ENCODE data around the gene PCYOX1L. TPM values are rescaled to one million over a fixed set of nuclear protein-coding genes. Genes with fewer than 3 reads are reported as not detected.

PCYOX1L gene
- total RNA-seq, 1 experiment from 2014 or later = 15.9 TPM

DNA sequence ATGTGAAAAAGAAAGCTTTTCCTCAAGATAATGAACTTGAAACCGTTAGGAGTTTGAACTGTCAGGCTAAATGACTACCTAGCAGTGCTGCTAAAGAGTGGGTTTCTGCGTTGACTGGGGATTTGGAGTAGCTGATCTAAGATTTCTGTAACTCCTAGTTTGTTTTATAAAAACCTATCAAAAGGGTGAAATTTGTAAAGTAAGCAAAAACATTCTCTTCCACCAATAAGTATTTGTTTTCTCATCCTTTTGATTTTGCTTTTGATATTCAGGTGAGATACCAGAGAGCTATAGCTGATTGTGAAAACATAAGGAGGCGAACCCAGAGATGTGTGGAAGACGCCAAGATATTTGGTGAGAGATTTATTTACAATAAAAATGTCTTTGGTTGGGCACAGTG is 8.5 kb upstream of the PCYOX1L start:
- CTCF ChIA-PET = interaction anchor here (1.0 kb wide), 1 partner anchor 18 kb away, joined by 3 read pairs; no protein-coding TSS in a partner anchor
- intact Hi-C loops (cut with micrococcal nuclease) = no loop called here

More for the DNA sequence above, 8.5 kb upstream of the PCYOX1L start:
- Histone ChIP-seq H3K9me3 (ENCODE audit: control insufficient read depth in 1 of 2, insufficient read depth in 1 of 2, low read depth in 1 of 2, low read length in 2 of 2) (no peaks in the 10 kb centered on the region), H3K27me3 (ENCODE audit: insufficient read depth, low read length) (no peaks in the 10 kb centered on the region), H3K9ac (ENCODE audit: low read length) (no peak overlapping the region), H3K36me3 (ENCODE audit: control insufficient read depth in 1 of 2, insufficient read depth in 2 of 2, low read length in 2 of 2) (peaks cover 59 to 64% of the 10 kb centered on the region in 2 experiments), H2AFZ (ENCODE audit: low read depth, low read length, poor library complexity, severe bottlenecking) (no peak overlapping the region), H3K4me1 (ENCODE audit: control insufficient read depth in 1 of 2, insufficient read depth in 2 of 2, low read length in 2 of 2) (peaks cover 5 to 6% of the 10 kb centered on the region in 2 experiments; a peak in 3 of 4 replicates), H3K4me3 (replicated peaks in 1 of 2; ENCODE audit: low read depth in 1 of 2, low read length in 2 of 2) (no peak overlapping the region), H3K79me2 (ENCODE audit: insufficient read depth, low read length) (peaks cover 78% of the 10 kb centered on the region), H3K27ac (ENCODE audit: low read depth, low read length) (no peak overlapping the region), H3K9me2 (ENCODE audit: insufficient read depth) (no peaks in the 10 kb centered on the region), H3K4me2 (ENCODE audit: low read length) (no peak overlapping the region), H4K20me1 (ENCODE audit: insufficient read depth) (peaks cover 4% of the 10 kb centered on the region; the same call in 1 of the 2 replicates)
- ChIA-PET POLR2A (interaction anchor here (0.9 kb wide), 1 partner anchor 8 kb away, joined by 3 read pairs; the partner anchor contains the start of gene PCYOX1L), RAD21 (ENCODE audit: low non-redundant PET in 1 of 2, low total read pairs in 2 of 2, uncharacterized antibody in 2 of 2, unreplicated experiment in 2 of 2) (no interaction called here)
- TF ChIP-seq YY1 (IDR thresholded peaks at IDR 0.05; ENCODE audit: extremely low read depth, insufficient replicate concordance, low read depth, low read length) (no peak), MAX (IDR thresholded peaks at IDR 0.05) (no peak), CTCF (IDR thresholded peaks at IDR 0.05 in 2 of 3, conservative IDR thresholded peaks at IDR 0.05 in 1 of 3; ENCODE audit: borderline replicate concordance in 1 of 3, insufficient read depth in 1 of 3, low read depth in 2 of 3, low read length in 2 of 3) (no peak), EZH2phosphoT487 (IDR thresholded peaks at IDR 0.05; ENCODE audit: borderline replicate concordance) (no peak), POLR2A (IDR thresholded peaks at IDR 0.05; ENCODE audit: borderline replicate concordance, extremely low read depth, insufficient read depth, insufficient read length) (no peak), POLR2AphosphoS5 (IDR thresholded peaks at IDR 0.05; ENCODE audit: low read depth, low read length) (no peak), CEBPB (IDR thresholded peaks at IDR 0.05; ENCODE audit: low read depth) (no peak), TCF7L2 (IDR thresholded peaks at IDR 0.05; ENCODE audit: borderline replicate concordance, extremely low read depth, insufficient read depth, insufficient read length) (no peak), EGR1 (IDR thresholded peaks at IDR 0.05; ENCODE audit: low read depth) (no peak), CBX3 (IDR thresholded peaks at IDR 0.05; ENCODE audit: low read depth) (no peak), RAD21 (IDR thresholded peaks at IDR 0.05; ENCODE audit: low read depth) (no peak), ZNF274 (IDR thresholded peaks at IDR 0.05; ENCODE audit: low read depth, low read length) (no peak), JUND (IDR thresholded peaks at IDR 0.05) (no peak), SRF (IDR thresholded peaks at IDR 0.05; ENCODE audit: low read depth) (no peak), ELF1 (IDR thresholded peaks at IDR 0.05; ENCODE audit: borderline replicate concordance, low read depth) (no peak), SIN3A (IDR thresholded peaks at IDR 0.05; ENCODE audit: low read depth) (no peak), EZH2 (IDR thresholded peaks at IDR 0.05) (no peak), SP1 (IDR thresholded peaks at IDR 0.05; ENCODE audit: low read depth) (no peak)
- TF ChIP-seq, protein P1, sequence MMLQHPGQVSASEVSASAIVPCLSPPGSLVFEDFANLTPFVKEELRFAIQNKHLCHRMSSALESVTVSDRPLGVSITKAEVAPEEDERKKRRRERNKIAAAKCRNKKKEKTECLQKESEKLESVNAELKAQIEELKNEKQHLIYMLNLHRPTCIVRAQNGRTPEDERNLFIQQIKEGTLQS (IDR thresholded peaks at IDR 0.05) = no peak
- TF ChIP-seq, protein P2, sequence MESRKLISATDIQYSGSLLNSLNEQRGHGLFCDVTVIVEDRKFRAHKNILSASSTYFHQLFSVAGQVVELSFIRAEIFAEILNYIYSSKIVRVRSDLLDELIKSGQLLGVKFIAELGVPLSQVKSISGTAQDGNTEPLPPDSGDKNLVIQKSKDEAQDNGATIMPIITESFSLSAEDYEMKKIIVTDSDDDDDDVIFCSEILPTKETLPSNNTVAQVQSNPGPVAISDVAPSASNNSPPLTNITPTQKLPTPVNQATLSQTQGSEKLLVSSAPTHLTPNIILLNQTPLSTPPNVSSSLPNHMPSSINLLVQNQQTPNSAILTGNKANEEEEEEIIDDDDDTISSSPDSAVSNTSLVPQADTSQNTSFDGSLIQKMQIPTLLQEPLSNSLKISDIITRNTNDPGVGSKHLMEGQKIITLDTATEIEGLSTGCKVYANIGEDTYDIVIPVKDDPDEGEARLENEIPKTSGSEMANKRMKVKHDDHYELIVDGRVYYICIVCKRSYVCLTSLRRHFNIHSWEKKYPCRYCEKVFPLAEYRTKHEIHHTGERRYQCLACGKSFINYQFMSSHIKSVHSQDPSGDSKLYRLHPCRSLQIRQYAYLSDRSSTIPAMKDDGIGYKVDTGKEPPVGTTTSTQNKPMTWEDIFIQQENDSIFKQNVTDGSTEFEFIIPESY (IDR thresholded peaks at IDR 0.05; ENCODE audit: extremely low read depth, insufficient replicate concordance, low read length) = no peak
- no peak for ATAC-seq
- BruUV-seq (replicated peaks) = no TSS peak
- DNase-seq (ENCODE audit: low read depth, low spot score) = no peak
